GM21423 (cell line): Measurements from ENCODE around the gene CDH23.
A peak's percentile ranks its signal among the peaks of the same experiment; 100 is the strongest.

Experiments used
- ATAC-seq: cut with Tn5 transposase; IDR thresholded peaks from one replicate; pipeline ENCODE4 v1.9.1; 2021; ENCODE audit warnings: mild to moderate bottlenecking, moderate library complexity; ENCODE audit not compliant: unreplicated experiment

CDH23 gene

GRCh38 chr10:71671994-71672946 lies 275.6 kb downstream of the CDH23 start:
- ATAC-seq = no peak

- no peak for ATAC-seq
Observed at GRCh38 chr10:71675295-71675970, 278.7 kb downstream of the CDH23 start.

- ATAC-seq = no peak
Observed at GRCh38 chr10:71677261-71677660, 280.5 kb downstream of the CDH23 start.

- no peak for ATAC-seq
Observed at GRCh38 chr10:71678057-71678805, 281.5 kb downstream of the CDH23 start.

- ATAC-seq = no peak
Observed at GRCh38 chr10:71679425-71679824, 282.7 kb downstream of the CDH23 start.

- ATAC-seq = no peak
Observed at GRCh38 chr10:71681977-71682376, 285.3 kb downstream of the CDH23 start.

- ATAC-seq = no peak
Observed at GRCh38 chr10:71683301-71683700, 286.6 kb downstream of the CDH23 start.

GRCh38 chr10:71684356-71685173 lies 287.8 kb downstream of the CDH23 start:
- ATAC-seq = no peak

- ATAC-seq = no peak
Observed at GRCh38 chr10:71685554-71686232, 289.0 kb downstream of the CDH23 start.

- no peak for ATAC-seq
Observed at GRCh38 chr10:71687077-71687476, 290.4 kb downstream of the CDH23 start.

- no peak for ATAC-seq
Observed at GRCh38 chr10:71687480-71687879, 290.8 kb downstream of the CDH23 start.

- ATAC-seq = no peak
Observed at GRCh38 chr10:71688256-71688655, 291.5 kb downstream of the CDH23 start.

GRCh38 chr10:71690094-71690720 lies 293.5 kb downstream of the CDH23 start:
- ATAC-seq = no peak

- ATAC-seq = no peak
Observed at GRCh38 chr10:71691405-71691804, 294.7 kb downstream of the CDH23 start.

- ATAC-seq = no peak
Observed at GRCh38 chr10:71692598-71693306, 296.0 kb downstream of the CDH23 start.

GRCh38 chr10:71693377-71693776 lies 296.7 kb downstream of the CDH23 start:
- ATAC-seq = no peak

GRCh38 chr10:71694039-71694501 lies 297.4 kb downstream of the CDH23 start:
- ATAC-seq = peak; percentile 12

- ATAC-seq = peak; percentile 77
Observed at GRCh38 chr10:71694567-71694968, 297.8 kb downstream of the CDH23 start.
